HEK293 (cell line): ENCODE data around the gene OR51E1.

Source experiments
- CTCF ChIA-PET: fragments of 350-600 bp; formaldehyde crosslinking; extraction: SDS; loops from one replicate; lab custom pipeline; 2021; ENCODE audit warnings: antibody characterized with exemption; lab: Yijun Ruan, JAX
- POLR2A ChIA-PET: fragments of 300-600 bp; formaldehyde crosslinking; extraction: SDS; loops from one replicate; lab custom pipeline; 2020; ENCODE audit warnings: antibody characterized with exemption, inconsistent platforms; lab: Yijun Ruan, JAX
- H3K27ac ChIP-seq: fragments of 200-500 bp; sonication (Bioruptor generic); 2 replicates; pipeline ENCODE4 v1.5.1; 2014; ENCODE audit warnings: low read depth, low read length, control low read depth, inconsistent platforms; ENCODE audit errors: extremely low read depth
- H3K36me3 ChIP-seq, 2 experiments: fragments of 200-500 bp in 1 of 2; sonication (Bioruptor generic) in 1 of 2; 1 replicate in 1 of 2; 2 replicates in 1 of 2; pipeline ENCODE4 v1.5.1; 2014 to 2017; ENCODE audit warnings: inconsistent platforms in 2 of 2, low read length in 2 of 2; ENCODE audit not compliant: control insufficient read depth in 2 of 2, insufficient read depth in 1 of 2
- H3K4me1 ChIP-seq: fragments of 200-500 bp; sonication (Bioruptor generic); 2 replicates; pipeline ENCODE4 v1.5.1; 2014; ENCODE audit warnings: mild to moderate bottlenecking, low read length, inconsistent platforms; ENCODE audit not compliant: control insufficient read depth, insufficient read depth
- H3K4me3 ChIP-seq: 2 replicates; pipeline ENCODE4 v1.5.1; 2011; ENCODE audit warnings: low read depth, mild to moderate bottlenecking, control low read depth, low read length, moderate library complexity
- H3K9me3 ChIP-seq: fragments of 200-500 bp; sonication (Bioruptor generic); 2 replicates; pipeline ENCODE4 v1.5.1; 2014; ENCODE audit warnings: low read depth, low read length, inconsistent platforms; ENCODE audit not compliant: control insufficient read depth, insufficient read depth
- BCL11A ChIP-seq: fragments of 450-650 bp; formaldehyde crosslinking; IDR thresholded peaks from 2 replicates; pipeline ENCODE4 v1.5.1; 2016; ENCODE audit warnings: low read depth, missing biosample characterization, missing genetic modification characterization
- HOXC10 ChIP-seq: sonication (generic); formaldehyde crosslinking; IDR thresholded peaks from 2 replicates; pipeline ENCODE4 v1.8.1; 2023; ENCODE audit warnings: mild to moderate bottlenecking, missing genetic modification reagents
- YY2 ChIP-seq: fragments of 450-650 bp; formaldehyde crosslinking; IDR thresholded peaks from 2 replicates; pipeline ENCODE4 v1.5.1; 2016; ENCODE audit warnings: missing biosample characterization, missing genetic modification characterization
- ZBTB17 ChIP-seq: fragments of 450-650 bp; formaldehyde crosslinking; IDR thresholded peaks from 2 replicates; pipeline ENCODE4 v1.5.1; 2016; ENCODE audit warnings: missing biosample characterization, missing genetic modification characterization
- ZBTB20 ChIP-seq: fragments of 450-650 bp; formaldehyde crosslinking; IDR thresholded peaks from 2 replicates; pipeline ENCODE4 v1.5.1; 2016; ENCODE audit warnings: missing biosample characterization, missing genetic modification characterization
- ZBTB26 ChIP-seq: fragments of 450-650 bp; formaldehyde crosslinking; optimal IDR thresholded peaks from 2 replicates; pipeline ENCODE3; 2016; ENCODE audit warnings: missing biosample characterization, mild to moderate bottlenecking, missing genetic modification characterization
- ZNF10 ChIP-seq: fragments of 450-650 bp; formaldehyde crosslinking; IDR thresholded peaks from 2 replicates; pipeline ENCODE4 v1.5.1; 2017; ENCODE audit warnings: missing biosample characterization, missing genetic modification characterization
- ZNF132 ChIP-seq: fragments of 450-650 bp; formaldehyde crosslinking; IDR thresholded peaks from 2 replicates; pipeline ENCODE4 v1.5.1; 2017; ENCODE audit warnings: missing biosample characterization, missing genetic modification characterization, borderline replicate concordance
- ZNF19 ChIP-seq: fragments of 450-650 bp; formaldehyde crosslinking; IDR thresholded peaks from 2 replicates; pipeline ENCODE4; 2016; ENCODE audit warnings: missing biosample characterization, missing genetic modification characterization, low read depth
- ZNF211 ChIP-seq: fragments of 450-650 bp; formaldehyde crosslinking; IDR thresholded peaks from 2 replicates; pipeline ENCODE4 v1.5.1; 2016; ENCODE audit warnings: low read depth, missing biosample characterization, missing genetic modification characterization
- ZNF302 ChIP-seq: fragments of 450-650 bp; formaldehyde crosslinking; IDR thresholded peaks from 2 replicates; pipeline ENCODE4 v1.5.1; 2016; ENCODE audit warnings: missing biosample characterization, missing genetic modification characterization, low read depth
- ZNF341 ChIP-seq: fragments of 450-650 bp; formaldehyde crosslinking; IDR thresholded peaks from 2 replicates; pipeline ENCODE4; 2016; ENCODE audit warnings: low read depth, missing biosample characterization, missing genetic modification characterization
- ZNF423 ChIP-seq: fragments of 450-650 bp; formaldehyde crosslinking; IDR thresholded peaks from 2 replicates; pipeline ENCODE4 v1.5.1; 2016; ENCODE audit warnings: missing biosample characterization, missing genetic modification characterization
- ZNF449 ChIP-seq: fragments of 450-650 bp; formaldehyde crosslinking; IDR thresholded peaks from 2 replicates; pipeline ENCODE4 v1.5.1; 2017; ENCODE audit warnings: missing biosample characterization, mild to moderate bottlenecking, missing genetic modification characterization, moderate library complexity
- ZNF558 ChIP-seq: fragments of 450-650 bp; formaldehyde crosslinking; IDR thresholded peaks from 2 replicates; pipeline ENCODE4 v1.5.1; 2016; ENCODE audit warnings: missing biosample characterization, missing genetic modification characterization
- ZNF621 ChIP-seq: fragments of 450-650 bp; formaldehyde crosslinking; IDR thresholded peaks from 2 replicates; pipeline ENCODE4 v1.5.1; 2017; ENCODE audit warnings: missing biosample characterization, missing genetic modification characterization
- ZNF639 ChIP-seq: fragments of 450-650 bp; formaldehyde crosslinking; IDR thresholded peaks from 2 replicates; pipeline ENCODE4 v1.5.1; 2016; ENCODE audit warnings: missing biosample characterization, missing genetic modification characterization
- ZNF658 ChIP-seq: fragments of 450-650 bp; formaldehyde crosslinking; IDR thresholded peaks from 2 replicates; pipeline ENCODE4; 2016; ENCODE audit warnings: missing biosample characterization, missing genetic modification characterization
- ZNF792 ChIP-seq: fragments of 450-650 bp; formaldehyde crosslinking; IDR thresholded peaks from 2 replicates; pipeline ENCODE4 v1.5.1; 2016; ENCODE audit warnings: missing biosample characterization, missing genetic modification characterization
- TF ChIP-seq, protein P1 (sequence below): fragments of 450-650 bp; formaldehyde crosslinking; IDR thresholded peaks from 2 replicates; pipeline ENCODE4 v1.5.1; 2016; ENCODE audit warnings: missing biosample characterization, missing genetic modification characterization

The OR51E1 gene

GRCh38 chr11:4641501-4641900 lies 2.3 kb upstream of the OR51E1 start:
- POLR2A ChIA-PET: no interaction called here
- H3K4me3 ChIP-seq: no peak overlapping the region
- CTCF ChIA-PET: interaction anchor here (0.6 to 1.5 kb wide), 2 partner anchors 16 to 1720 kb away, joined by 3 to 4 read pairs; no protein-coding TSS in a partner anchor

DNA sequence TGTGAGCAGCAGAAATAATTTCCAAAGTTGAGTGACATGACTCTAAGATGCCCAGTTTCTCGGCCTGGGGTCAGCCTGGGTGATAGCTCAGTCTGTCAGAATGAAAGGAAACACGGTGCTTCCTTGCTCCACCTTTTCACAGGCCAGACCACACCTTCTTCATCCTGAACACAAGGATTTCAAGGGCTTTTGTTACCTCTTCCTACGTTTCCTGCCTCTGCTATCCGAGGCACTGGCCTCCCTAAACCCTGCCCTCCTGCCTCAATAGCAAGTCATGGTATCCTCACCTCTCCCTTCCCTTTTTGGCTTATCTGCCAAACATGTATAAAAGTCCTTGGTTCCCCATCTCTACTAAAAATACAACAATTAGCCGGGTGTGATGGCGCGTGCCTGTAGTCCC lies 1.7 kb upstream of the OR51E1 start:
- ChIA-PET POLR2A (no interaction called here), CTCF (interaction anchor here (0.6 kb wide), 1 partner anchor 1719 kb away, joined by 4 read pairs; no protein-coding TSS in a partner anchor)
- no peak for TF ChIP-seq ZNF302 (tag by site-specific recombination)
- no peak for TF ChIP-seq HOXC10
- TF ChIP-seq ZBTB20 (tag by site-specific recombination): no peak
- TF ChIP-seq ZNF621 (tag by site-specific recombination): no peak
- no peak for TF ChIP-seq ZNF449 (tag by site-specific recombination)
- no peak for TF ChIP-seq ZNF10
- no peak for TF ChIP-seq ZNF639 (tag by site-specific recombination)
- TF ChIP-seq ZBTB17 (tag by site-specific recombination): no peak
- TF ChIP-seq ZNF423 (tag by site-specific recombination): no peak
- no peak for TF ChIP-seq ZNF211 (tag by site-specific recombination)
- no peak for TF ChIP-seq ZNF658 (tag by site-specific recombination)
- TF ChIP-seq ZNF132: no peak
- TF ChIP-seq ZNF792: no peak
- no peak for TF ChIP-seq ZBTB26 (tag by site-specific recombination)
- Histone ChIP-seq H3K9me3 (no peaks in the 10 kb centered on the region), H3K4me3 (no peak overlapping the region), H3K36me3 (no peaks in the 10 kb centered on the region), H3K27ac (no peak overlapping the region), H3K4me1 (no peaks in the 10 kb centered on the region)

More at GRCh38 chr11:4641501-4641900, 2.3 kb upstream of the OR51E1 start:
- no peaks in the 10 kb centered on the region for H3K9me3 ChIP-seq
- no peak for TF ChIP-seq ZNF341 (tag by site-specific recombination)
- TF ChIP-seq ZNF19 (tag by site-specific recombination): no peak
- TF ChIP-seq YY2: no peak
- TF ChIP-seq BCL11A (tag by site-specific recombination): no peak
- TF ChIP-seq, protein P1, sequence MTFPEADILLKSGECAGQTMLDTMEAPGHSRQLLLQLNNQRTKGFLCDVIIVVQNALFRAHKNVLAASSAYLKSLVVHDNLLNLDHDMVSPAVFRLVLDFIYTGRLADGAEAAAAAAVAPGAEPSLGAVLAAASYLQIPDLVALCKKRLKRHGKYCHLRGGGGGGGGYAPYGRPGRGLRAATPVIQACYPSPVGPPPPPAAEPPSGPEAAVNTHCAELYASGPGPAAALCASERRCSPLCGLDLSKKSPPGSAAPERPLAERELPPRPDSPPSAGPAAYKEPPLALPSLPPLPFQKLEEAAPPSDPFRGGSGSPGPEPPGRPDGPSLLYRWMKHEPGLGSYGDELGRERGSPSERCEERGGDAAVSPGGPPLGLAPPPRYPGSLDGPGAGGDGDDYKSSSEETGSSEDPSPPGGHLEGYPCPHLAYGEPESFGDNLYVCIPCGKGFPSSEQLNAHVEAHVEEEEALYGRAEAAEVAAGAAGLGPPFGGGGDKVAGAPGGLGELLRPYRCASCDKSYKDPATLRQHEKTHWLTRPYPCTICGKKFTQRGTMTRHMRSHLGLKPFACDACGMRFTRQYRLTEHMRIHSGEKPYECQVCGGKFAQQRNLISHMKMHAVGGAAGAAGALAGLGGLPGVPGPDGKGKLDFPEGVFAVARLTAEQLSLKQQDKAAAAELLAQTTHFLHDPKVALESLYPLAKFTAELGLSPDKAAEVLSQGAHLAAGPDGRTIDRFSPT (tag by site-specific recombination): no peak
- no peak for TF ChIP-seq ZNF558 (tag by site-specific recombination)
- no peaks in the 10 kb centered on the region for H3K4me1 ChIP-seq
- no peak overlapping the region for H3K27ac ChIP-seq
- H3K36me3 ChIP-seq: no peaks in the 10 kb centered on the region
